Pancreas (tissue), 10 donors: ENCODE data around the gene F12. TPM values are rescaled to one million over a fixed set of nuclear protein-coding genes. Genes with fewer than 3 reads are reported as not detected.

Source experiments
- ATAC-seq, 4 donors: fragments of 200-7000 bp; cut with Tn5 transposase; one replicate each; pipeline versions ENCODE4 v1.8.0 to v1.9.1; 2020; ENCODE audit warnings: mild to moderate bottlenecking in 4 of 4, moderate library complexity in 4 of 4
- DNase-seq, 6 donors: peaks; one replicate each; pipeline ENCODE4 v3.0.0-alpha.2; 2020
- FAIRE-seq: peaks from 2 replicates; lab custom pipeline; 2012; peaks lifted over from hg19 to GRCh38; lab: Jason Lieb, UNC
- H3K27ac ChIP-seq, 4 donors: fragments of 200-600 bp; sonication (generic); 1 replicate in 3 of 4; 2 replicates in 1 of 4; pipeline versions ENCODE4 v1.5.0 to v1.8.0; 2020
- H3K27me3 ChIP-seq, 4 donors: fragments of 200-600 bp; one replicate each; pipeline ENCODE4 v1.8.0; 2021
- H3K36me3 ChIP-seq, 3 donors: fragments of 200-600 bp; sonication (generic) in 1 of 3; one replicate each; pipeline versions ENCODE4 v1.5.0 to v1.8.0; 2020 to 2021
- H3K4me1 ChIP-seq, 3 donors: fragments of 200-600 bp; one replicate each; pipeline ENCODE4 v1.8.0; 2021
- H3K4me3 ChIP-seq, 4 donors: fragments of 200-600 bp; sonication (generic) in 2 of 4; one replicate each; pipeline versions ENCODE4 v1.5.0 to v1.8.0; 2020 to 2021
- H3K9me3 ChIP-seq, 4 donors: fragments of 200-600 bp; one replicate each; pipeline ENCODE4 v1.8.0; 2021
- WGBS, 2 donors: extraction: QIAGEN DNeasy Blood & Tissue Kit; methylation state at CpG; one replicate each; pipeline ENCODE4 v1.1.7; 2013; 5-methylcytosine and 5-hydroxymethylcytosine counted together
- intact Hi-C, 3 donors: fragments of 100-400 bp; cut with DNase I; formaldehyde crosslinking; loops; one replicate each; pipeline versions ENCODE4 v1.11.1 to v1.14.2; 2022
- polyA plus RNA-seq, 2 donors: library from polyadenylated mRNA; stranded (reverse); fragments of 200-250 nt; gene quantifications; one replicate each; pipeline ENCODE4 v1.2.3, GENCODE V29; 2013
- total RNA-seq, 6 donors: library from RNA; stranded (reverse); fragmentation: NEBNext Ultra II Directional in 4 of 6; extraction: Animal tissue kit (Norgen Biotek cat#: 25700) in 4 of 6; gene quantifications; one replicate each; pipeline versions ENCODE4 v1.2.1 to v1.2.4, GENCODE V29; 2021 to 2023
- TF ChIP-seq, protein P1 (sequence below), 4 donors: fragments of 200-600 bp; sonication (generic) in 3 of 4; IDR thresholded peaks; one replicate each; pipeline versions ENCODE4 v1.5.0 to v1.8.0; 2021; ENCODE audit warnings: antibody characterized with exemption in 4 of 4
- donor health status: healthy with polysubstance abuse.
- donor health status: DM: no; HTN: no; CAD: no; lungs with moderate emphysema.
- donor health status: DM: no; HTN: no; CAD: no.
- donor health status: control.
- donor health status: control.
- donor health status: Bipolar disorder and iron deficiency.
- donor health status: DM: yes; HTN: yes; CAD: no.
- donor health status: DM: no; HTN: no; CAD: no.
- donor health status: DM: no; HTN: no; CAD: no.
- donor health status: DM: yes; HTN: yes; CAD: no.

F12 gene
- total and polyA plus RNA-seq, 8 donors, result 0.83 to 2.6 (median 1.8) TPM

DNA sequence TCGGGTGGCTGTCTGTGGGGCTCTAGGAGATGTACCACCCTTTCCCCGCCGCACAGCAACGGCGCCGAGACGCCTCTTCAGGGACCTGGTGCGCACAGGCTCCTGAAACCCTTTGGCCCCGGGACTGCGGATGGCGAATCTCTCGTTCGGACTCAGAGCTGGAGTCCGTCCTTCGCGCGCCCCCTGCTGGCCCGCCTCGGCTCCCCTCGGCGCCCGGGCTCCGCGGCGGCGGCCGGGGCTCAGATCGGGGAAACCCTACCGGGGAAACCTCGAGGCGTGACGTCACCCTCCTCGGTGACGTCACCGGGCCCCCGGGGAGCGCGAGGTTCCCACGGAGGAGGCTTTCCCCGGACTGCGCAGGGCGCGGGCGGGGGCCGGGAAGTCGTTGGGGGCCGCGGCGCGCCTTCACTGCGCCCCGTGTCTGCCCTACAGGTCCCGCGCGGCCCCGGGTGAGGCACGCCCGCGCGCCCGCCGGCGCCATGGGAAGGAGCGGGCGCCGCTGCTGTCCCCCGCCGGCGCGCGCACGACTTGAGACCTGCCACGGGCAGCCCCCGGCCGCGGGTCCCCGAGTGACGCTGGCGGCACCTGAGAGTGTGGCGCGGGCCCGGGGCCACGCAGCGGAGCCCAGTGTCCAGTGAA lies 45.2 kb upstream of the F12 start:
- H3K27ac ChIP-seq, result peak overlapping the region; percentile 70 to 88 (median 82)
- 0 to 1% methylated on average over 54 to 84 of the region's 84 CpGs for WGBS, 2 donors
- ATAC-seq (peak; percentile 63 to 81 (median 74)), DNase-seq (peak; percentile 88 to 100 (median 96)), FAIRE-seq (no peak)
- no peaks in the 10 kb centered on the region for H3K27me3 ChIP-seq
- peak overlapping the region; percentile 38 to 69 (median 63) for H3K4me3 ChIP-seq
- peaks cover 4 to 12% (median 5%) of the 10 kb centered on the region in 3 donors for H3K4me1 ChIP-seq
- H3K36me3 ChIP-seq, result no peaks in the 10 kb centered on the region
- TF ChIP-seq, protein P1, sequence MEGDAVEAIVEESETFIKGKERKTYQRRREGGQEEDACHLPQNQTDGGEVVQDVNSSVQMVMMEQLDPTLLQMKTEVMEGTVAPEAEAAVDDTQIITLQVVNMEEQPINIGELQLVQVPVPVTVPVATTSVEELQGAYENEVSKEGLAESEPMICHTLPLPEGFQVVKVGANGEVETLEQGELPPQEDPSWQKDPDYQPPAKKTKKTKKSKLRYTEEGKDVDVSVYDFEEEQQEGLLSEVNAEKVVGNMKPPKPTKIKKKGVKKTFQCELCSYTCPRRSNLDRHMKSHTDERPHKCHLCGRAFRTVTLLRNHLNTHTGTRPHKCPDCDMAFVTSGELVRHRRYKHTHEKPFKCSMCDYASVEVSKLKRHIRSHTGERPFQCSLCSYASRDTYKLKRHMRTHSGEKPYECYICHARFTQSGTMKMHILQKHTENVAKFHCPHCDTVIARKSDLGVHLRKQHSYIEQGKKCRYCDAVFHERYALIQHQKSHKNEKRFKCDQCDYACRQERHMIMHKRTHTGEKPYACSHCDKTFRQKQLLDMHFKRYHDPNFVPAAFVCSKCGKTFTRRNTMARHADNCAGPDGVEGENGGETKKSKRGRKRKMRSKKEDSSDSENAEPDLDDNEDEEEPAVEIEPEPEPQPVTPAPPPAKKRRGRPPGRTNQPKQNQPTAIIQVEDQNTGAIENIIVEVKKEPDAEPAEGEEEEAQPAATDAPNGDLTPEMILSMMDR (IDR thresholded peaks at IDR 0.05), result peak; percentile 90 to 96 (median 94)
- H3K9me3 ChIP-seq, result no peaks in the 10 kb centered on the region
- intact Hi-C loops, result loop anchor here in 2 of 3 donors (5.0 to 10.0 kb wide), 3 partner anchors 47 to 140 kb away; partner anchors contain the start of genes F12 (in 1 of the 2) and MXD3 (in 1 of the 2)

DNA sequence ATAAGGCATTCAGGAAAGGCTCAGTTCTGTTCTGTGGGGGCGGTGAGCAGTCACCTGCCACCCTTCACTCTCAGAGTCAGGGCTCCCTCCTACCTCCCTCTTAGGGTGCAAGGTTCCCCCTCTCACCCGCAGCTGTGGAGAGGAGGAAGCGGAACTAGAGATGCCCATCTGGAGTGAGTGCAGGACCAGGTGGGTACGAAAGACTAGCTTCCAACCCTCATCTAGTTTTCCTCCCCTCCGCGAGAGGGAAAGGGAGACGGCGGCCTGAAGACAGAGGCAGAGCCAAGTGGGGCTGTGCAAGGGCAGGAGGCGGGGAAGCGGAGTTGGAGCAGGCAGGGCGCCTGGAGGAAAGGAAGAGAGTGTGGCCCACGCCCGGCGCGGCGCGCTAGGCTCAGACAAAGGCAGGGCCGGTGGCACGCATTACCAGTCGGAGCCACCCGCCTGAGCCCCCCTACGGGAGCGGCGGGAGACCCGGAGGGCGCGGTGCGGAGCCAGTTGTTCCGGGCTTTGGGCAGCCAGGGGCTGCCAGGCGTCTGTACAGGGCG lies 44.6 kb upstream of the F12 start:
- WGBS, 2 donors, result 14 to 15% methylated on average over 28 to 31 of the region's 31 CpGs
- intact Hi-C loops, result loop anchor here in 2 of 3 donors (5.0 to 10.0 kb wide), 3 partner anchors 47 to 139 kb away; partner anchors contain the start of genes F12 (in 1 of the 2) and MXD3 (in 1 of the 2)
- FAIRE-seq (no peak), ATAC-seq (peak in 1 of 4 donors; percentile 7), DNase-seq (no peak)
- Histone ChIP-seq H3K27ac (peak overlapping the region in 2 of 4 donors; percentile 70 to 80), H3K36me3 (no peaks in the 10 kb centered on the region), H3K4me1 (peaks cover 4 to 12% (median 5%) of the 10 kb centered on the region in 3 donors), H3K9me3 (no peaks in the 10 kb centered on the region), H3K27me3 (no peaks in the 10 kb centered on the region), H3K4me3 (peak overlapping the region in 3 of 4 donors; percentile 63 to 69 (median 63))
- TF ChIP-seq, protein P1 (IDR thresholded peaks at IDR 0.05), result no peak

DNA sequence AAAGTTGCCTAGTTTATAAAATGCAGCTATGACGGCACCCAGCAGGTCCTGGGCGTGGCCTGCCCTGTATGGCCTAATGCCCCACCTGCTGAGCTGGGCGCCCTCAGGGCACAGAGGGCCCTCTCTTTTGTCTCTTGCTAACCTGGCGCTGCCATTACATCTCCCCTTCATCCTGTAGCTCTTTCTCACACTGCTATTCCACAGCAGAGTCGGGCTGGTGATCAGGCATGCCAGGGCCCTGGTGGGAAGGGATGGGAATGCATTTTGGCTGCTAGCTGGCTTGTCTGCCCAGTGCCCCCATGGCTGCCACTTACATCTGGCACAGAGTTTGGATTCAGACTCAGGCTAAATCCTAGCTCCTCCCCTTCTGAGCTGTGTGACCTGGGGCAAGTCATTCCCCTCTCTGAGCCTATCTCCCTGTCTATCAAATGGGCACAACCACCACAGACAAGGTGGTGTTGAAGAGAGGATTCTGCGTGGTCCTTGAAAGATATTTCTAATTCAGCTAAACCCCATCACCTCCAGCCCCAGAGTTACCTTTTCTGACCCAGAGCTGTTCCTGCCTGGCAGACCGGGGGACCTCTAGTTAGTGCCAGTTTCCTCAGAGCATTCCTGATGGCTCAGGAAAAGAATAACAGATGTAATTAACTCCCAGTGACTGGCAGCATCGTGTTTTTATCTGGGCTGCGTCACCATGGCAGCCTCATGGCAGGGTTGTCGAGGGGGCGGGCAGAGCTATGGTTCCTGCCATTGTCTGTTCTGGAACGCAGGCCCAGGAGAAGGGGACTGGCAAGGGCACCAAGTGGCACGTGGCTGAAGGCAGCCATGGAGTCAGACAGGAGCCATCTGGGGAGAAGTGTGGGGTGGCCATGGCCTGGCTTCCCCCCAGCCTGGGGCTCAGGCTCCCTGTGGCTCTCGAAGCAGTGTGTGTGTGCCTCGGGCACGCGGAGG lies 43.6 kb upstream of the F12 start:
- no peak overlapping the region for H3K27ac ChIP-seq
- intact Hi-C loops, result loop anchor here in 2 of 3 donors (5.0 to 10.0 kb wide), 3 partner anchors 46 to 138 kb away; partner anchors contain the start of genes F12 (in 1 of the 2) and MXD3 (in 1 of the 2)
- TF ChIP-seq, protein P1 (IDR thresholded peaks at IDR 0.05), result no peak
- WGBS, 2 donors, result 82 to 87% methylated on average over 17 of the region's 17 CpGs
- FAIRE-seq (no peak), ATAC-seq (no peak), DNase-seq (peak in 1 of 6 donors; percentile 75)
- H3K4me1 ChIP-seq, result peaks cover 4 to 16% (median 10%) of the 10 kb centered on the region in 3 donors
- H3K9me3 ChIP-seq, result no peaks in the 10 kb centered on the region
- no peaks in the 10 kb centered on the region for H3K36me3 ChIP-seq
- no peaks in the 10 kb centered on the region for H3K27me3 ChIP-seq
- no peak overlapping the region for H3K4me3 ChIP-seq

DNA sequence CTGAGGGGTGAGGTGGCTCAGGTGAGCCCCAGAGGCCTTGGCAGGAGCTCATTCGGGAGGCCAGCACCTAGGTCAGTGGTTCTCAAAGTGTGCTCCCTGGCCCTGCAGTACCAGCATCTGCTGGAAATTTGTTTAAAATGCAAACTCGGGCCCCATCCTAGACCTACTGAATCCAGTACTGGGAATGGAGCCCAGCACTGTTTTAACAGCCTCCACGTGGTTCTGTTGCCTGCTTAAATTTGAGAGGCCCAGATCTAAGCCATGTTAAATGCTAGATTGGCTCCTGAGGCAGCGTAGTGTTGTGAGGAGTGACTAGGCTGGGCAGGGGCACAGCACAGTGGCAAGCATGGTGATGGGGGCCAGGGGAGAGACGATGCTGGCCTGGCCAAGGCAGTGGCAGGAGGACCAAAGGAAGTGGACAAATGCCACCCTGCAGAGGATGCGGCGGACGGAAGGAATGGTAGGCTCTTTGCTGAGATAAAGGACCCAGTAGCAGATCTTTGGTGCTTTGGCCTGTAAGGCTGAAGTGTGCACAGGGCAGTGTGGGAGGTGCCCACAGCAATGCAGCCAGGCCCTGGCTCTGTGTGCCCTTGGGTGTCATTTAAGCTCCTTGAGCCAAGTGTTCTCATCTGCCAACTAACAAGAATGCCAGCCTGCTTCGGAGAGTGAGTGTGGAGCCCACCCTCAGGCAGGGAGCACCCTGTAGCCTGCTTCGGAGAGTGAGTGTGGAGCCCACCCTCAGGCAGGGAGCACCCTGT lies 41.5 kb upstream of the F12 start:
- FAIRE-seq (no peak), DNase-seq (peak in 1 of 6 donors; percentile 15), ATAC-seq (no peak)
- no peaks in the 10 kb centered on the region for H3K9me3 ChIP-seq
- WGBS, 2 donors, result 82 to 85% methylated on average over 9 to 10 of the region's 10 CpGs
- no peak overlapping the region for H3K27ac ChIP-seq
- peaks cover 8 to 18% (median 13%) of the 10 kb centered on the region in 3 donors for H3K4me1 ChIP-seq
- no peaks in the 10 kb centered on the region for H3K27me3 ChIP-seq
- intact Hi-C loops, result loop anchor here in 2 of 3 donors (5.0 to 10.0 kb wide), 3 partner anchors 44 to 136 kb away; partner anchors contain the start of genes F12 (in 1 of the 2) and MXD3 (in 1 of the 2)
- no peak overlapping the region for H3K4me3 ChIP-seq
- TF ChIP-seq, protein P1 (IDR thresholded peaks at IDR 0.05), result no peak
- H3K36me3 ChIP-seq, result no peaks in the 10 kb centered on the region
